CD1c-positive myeloid dendritic cell (primary cell): ENCODE measurements around the gene LTV1.
"Not testable (repeated sequence)": the region's sequence is repeated elsewhere in the genome, so short reads cannot be mapped to it uniquely, and the experiment has no call there.

Experiments
- DNase-seq: peaks from one replicate; pipeline ENCODE4 v3.0.0-alpha.2; 2016; ENCODE audit errors: extremely low spot score

LTV1 gene, protein sequence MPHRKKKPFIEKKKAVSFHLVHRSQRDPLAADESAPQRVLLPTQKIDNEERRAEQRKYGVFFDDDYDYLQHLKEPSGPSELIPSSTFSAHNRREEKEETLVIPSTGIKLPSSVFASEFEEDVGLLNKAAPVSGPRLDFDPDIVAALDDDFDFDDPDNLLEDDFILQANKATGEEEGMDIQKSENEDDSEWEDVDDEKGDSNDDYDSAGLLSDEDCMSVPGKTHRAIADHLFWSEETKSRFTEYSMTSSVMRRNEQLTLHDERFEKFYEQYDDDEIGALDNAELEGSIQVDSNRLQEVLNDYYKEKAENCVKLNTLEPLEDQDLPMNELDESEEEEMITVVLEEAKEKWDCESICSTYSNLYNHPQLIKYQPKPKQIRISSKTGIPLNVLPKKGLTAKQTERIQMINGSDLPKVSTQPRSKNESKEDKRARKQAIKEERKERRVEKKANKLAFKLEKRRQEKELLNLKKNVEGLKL

DNA sequence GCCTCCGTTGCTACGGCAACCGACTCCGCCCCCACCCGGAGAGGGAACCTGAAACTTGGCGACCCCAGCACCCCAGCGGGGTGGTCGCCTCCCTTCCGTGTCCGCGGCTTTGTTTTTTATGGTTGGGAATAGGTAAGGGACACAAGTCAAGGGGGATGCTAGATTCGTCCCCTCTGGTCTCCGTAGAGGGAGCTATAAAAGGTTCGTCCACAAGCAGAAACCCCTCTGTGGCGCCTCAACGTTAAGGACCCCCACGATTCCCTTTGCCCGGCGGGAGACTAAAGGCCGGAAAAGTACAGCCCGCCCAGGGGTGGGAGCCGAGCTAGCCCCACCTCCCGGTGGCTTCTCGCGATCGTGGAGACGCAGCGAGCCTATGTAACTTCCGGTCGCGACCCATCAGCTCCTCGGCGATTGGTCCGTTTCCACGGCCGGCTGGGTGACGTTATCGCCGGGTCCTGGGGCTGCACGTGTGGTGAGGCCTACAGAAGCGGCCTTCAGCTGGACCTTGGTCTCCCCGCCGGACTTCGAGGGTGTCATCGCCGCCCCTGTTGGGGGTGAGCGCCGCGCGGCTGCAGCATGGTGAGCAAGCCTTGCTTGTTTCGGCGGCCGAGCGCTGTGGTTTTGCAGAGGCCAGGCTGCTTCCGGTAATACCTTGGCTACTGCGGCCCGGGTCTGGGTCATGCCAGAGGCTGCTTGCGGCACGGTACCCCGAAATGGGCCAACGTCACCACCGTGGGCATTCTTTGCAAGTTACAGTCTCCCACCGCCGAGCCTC, at the start of gene LTV1:
Gene LTV1 (plus strand): TSS at position 437 of the 775 bp plus-strand sequence. CDS start 140 bp downstream, at position 577.
- peak; percentile 97 for DNase-seq

DNA sequence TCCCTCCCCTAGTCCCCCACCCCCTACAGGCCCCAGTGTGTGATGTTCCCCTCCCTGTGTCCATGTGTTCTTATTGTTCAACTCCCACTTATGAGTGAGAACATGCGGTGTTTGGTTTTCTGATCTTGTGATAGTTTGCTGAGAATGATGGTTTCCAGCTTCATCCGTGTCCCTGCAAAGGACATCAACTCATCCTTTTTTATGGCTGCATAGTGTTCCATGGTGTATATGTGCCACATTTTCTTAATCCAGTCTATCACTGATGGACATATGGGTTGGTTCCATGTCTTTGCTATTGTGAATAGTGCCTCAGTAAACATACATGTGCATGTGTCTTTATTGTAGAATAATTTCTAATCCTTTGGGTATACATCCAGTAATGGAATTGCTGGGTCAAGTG, 46.6 kb upstream of the LTV1 start:
- DNase-seq = not testable (repeated sequence)

DNA sequence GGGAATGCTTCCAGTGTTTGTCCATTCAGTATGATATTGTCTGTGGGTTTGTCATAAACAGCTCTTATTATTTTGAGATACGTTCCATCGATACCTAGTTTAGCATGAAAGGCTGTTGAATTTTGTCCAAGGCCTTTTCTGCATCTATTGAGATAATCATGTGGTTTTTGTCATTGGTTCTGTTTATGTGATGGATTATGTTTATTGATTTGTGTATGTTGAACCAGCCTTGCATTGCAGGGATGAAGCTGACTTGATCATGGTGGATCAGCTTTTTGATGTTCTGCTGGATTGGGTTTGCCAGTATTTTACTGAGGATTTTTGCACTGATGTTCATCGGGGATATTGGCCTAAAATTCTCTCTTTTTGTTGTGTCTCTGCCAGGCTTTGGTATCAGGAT, 44.7 kb upstream of the LTV1 start:
- not testable (repeated sequence) for DNase-seq

DNA sequence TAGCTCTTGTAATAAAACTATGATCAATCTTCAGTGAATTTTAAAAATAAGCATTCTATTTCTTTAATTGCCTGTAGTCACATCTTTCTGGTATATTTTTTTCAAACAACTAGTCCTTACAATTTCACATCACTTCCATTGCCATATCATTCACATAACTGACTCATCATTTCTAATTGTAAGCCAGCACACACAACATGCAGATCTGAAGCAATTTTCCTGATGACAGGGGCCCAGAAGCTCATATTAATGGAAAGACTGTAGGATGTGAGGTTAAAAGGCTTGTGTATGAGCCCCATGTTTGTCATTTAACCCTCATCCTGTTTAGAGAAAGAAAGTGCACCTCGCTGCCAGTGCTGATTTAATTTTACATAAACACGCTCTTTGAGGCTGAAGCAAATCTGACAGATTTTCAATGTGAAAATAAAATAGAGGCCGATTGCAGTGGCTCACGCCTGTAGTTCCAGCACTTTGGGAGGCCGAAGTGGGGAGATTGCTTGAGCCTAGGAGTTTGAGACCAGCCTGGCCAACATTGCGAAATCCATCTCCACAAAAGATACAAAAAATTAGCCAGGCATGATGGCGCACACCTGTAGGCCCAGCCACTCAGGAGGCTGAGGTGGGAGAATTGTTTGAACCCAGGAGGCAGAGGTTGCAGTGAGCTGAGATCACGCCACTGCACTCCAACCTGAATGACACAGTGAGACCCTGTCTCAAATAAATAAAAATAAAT, 40.1 kb upstream of the LTV1 start:
- DNase-seq = no peak

DNA sequence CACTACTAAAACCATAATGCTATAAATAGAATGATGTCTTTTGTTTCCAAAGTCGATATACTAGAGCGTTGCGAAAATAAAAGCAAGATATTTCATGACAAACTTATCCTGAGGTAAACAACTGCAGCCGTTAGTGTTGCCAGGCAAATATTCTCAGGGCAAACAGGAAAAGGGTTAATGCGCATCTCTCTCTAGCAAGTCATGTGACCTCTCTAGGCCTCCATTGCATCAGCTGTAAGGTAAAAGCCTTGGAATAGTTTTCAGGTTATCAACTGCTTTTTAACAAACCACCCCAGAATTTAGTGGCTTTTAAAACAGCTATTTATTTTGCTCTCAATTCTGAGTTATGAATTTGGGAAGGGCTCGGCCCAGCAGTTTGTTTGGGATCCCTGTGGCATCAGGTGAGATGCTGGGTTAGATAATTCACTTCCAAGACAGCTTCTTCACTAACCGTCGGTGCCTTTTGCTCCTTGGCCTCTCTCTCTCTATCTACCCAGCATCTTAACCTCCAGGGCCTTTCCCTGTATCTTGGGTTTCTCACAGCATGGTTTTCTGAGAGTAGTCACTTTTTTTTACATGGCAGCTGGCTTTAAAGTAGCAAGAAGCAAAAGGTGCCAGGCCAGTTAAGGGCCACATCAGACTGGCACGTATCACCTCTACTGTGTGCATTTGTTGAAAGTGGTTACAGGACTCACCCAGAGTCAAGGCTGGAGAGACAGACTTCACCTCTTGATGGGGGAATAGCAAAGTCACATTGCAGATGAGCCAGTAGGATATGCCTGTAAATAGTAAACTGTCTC, 39.2 kb upstream of the LTV1 start:
- no peak for DNase-seq

DNA sequence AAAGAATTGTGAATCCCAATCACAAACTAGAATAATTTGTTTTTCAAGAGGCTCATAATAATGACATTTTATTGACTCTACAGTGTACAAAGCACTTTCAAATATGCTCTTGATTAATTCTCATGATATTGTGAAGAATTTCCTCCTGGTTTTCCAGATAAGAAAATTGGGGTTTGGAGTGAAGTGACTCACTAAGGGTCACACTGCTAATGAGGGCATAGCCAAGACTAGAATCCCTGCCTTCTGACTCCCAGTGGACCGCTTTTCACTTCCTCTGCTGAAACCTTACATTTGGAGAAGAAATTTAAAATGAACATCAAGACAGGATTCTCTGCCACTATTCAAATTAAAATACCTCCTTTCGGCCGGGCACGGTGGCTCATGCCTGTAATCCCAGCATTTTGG, 38.3 kb upstream of the LTV1 start:
- DNase-seq = peak; percentile 42

DNA sequence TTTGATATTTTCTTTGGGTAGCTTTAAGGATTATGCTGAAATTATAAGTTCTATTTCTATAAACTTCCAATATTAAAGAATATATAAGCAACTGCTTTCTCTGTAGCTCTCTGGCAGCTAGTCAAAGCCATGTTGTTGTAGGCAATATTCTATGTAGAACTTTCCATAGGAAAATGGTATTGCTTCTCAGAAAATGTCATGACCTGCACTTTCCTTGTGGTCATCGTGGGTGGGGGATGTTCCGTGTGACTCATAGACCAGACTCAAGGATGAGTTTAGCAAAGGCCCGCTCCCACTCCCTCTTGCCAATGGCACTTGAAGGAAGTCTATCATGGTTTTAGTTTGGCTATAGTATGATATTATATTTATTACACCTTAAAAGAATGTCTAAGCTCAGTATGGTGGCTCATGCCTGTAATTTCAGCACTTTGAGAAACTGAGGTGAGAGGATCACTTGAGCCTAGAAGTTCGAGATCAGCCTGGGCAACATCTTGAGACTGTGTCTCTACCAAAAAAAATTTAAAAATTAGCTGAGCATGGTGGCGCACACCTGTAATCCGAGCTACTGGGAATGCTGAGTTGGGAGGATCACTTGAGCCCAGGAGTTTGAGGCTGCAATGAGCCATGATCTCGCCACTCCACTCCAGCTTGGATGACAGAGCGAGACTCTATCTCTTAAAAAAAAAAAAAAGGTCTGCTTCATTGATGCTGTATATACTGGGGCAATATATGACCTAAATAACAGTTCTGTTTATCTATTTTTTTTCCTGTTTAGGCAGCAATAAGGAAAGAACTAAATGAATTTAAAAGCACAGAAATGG, 36.6 kb upstream of the LTV1 start:
- peak; percentile 92 for DNase-seq

DNA sequence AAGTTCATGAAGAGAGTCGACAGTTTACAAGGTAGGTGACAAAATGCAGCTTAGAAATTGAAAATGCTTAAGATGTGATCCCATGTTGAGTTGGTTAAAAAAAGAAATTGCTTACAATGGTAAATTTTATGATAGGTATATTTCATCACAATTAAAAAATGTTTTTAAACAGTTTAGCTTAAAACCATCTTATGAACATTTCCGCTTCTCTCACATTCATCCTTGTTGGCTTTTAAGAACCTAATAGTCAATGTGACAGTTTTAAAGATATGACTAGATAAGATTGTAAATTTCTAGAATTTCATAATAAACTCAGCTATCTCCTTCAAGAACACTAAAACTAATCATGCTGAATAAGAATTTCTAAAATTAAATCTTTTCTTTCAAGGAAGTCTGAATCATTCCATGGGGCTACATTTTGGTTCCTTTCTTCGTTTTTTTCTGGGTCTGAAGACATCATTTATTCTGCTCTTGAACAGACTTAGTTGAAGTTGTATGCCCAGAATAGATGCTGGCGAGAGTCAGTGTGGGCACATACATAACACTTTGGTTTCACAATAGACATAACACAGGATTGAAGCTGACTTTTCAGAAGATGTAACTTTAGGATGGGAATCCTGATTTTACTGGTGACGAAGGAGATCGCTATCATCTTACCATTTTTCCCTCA, 35.9 kb upstream of the LTV1 start:
- peak; percentile 56 for DNase-seq

DNA sequence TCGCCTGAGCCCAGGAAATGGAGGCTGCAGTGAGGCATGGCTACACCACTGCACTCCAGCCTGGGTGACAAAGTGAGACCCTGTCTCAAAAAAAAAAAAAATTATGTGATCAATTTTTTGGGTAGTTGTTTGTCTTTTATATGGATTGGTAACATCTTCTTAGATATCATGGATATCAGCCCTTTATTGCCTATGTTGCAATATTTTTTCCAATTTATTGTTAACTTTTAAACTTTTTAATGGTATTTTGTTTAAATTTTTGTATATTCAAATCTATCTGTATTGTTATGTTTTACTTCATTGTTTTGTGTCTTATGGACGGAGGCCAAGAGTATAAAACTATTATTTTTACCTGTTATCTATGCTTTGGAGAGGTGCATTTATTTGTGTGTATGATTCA, 32.4 kb upstream of the LTV1 start:
- no peak for DNase-seq

DNA sequence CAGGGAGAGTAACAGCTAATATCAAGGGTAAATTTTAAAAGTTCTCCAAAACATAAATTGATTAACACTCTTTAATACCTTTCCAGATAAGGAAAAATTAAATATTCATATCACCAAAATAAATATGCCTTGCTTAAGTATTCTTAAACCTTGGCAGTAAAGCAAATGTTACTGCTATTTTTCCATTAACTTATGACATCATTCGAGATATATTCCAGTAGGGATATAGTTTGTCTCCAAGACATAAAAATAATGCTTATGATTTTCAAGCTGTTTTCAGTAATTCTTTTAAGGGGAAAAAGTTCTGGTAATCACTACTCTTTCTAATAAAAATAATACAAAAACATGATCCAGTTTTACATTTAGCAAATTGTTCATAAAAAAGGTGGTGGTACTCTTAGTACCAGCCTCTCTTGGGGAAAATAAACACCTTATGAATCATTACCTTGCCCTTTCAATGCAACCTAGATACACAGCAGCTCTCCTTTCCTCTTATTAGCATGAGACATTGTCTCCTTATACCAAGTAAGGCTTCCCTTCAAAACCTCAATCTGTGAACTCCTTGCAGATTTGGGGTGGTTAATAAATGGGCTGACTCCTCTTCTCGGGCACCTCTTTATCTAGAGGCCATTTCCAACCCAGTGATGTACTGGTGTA, 31.5 kb upstream of the LTV1 start:
- DNase-seq = no peak

DNA sequence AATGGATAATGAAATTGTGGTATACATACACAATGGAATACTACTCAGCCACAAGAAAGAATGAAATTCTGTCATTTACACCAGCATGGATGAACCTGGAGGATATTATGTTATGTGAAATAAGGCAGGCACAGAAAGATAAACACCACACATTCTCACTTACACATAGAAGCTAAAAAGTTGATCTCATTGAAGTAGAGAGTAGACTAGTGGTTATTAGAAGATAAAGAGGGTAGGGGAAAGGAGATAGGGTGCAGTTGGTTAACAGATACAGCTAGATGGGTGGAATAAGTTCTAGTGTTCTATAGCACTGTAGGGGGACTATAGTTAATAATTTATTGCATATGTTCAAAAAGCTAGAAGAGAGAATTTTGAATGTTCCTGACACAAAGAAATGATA, 25.5 kb upstream of the LTV1 start:
- DNase-seq = no peak

DNA sequence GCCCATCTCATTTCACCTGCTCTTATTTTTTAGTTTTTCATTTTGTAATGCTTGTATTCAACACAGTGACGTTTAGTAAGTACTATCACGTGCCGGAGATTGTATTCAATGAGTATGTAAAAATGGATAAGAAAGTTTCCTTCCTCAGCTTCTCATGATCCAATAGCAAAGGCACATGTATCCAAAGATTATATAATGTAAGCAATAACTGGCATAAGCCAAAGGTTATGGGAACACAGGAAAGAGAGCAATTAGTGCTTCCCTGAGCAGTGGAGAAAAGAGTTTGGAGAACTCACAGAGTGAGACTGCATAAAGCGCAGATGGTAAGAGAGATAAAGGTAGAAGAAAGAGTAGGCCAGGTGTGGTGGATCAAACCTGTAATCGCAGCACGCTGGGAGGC, 21.8 kb upstream of the LTV1 start:
- DNase-seq = no peak

DNA sequence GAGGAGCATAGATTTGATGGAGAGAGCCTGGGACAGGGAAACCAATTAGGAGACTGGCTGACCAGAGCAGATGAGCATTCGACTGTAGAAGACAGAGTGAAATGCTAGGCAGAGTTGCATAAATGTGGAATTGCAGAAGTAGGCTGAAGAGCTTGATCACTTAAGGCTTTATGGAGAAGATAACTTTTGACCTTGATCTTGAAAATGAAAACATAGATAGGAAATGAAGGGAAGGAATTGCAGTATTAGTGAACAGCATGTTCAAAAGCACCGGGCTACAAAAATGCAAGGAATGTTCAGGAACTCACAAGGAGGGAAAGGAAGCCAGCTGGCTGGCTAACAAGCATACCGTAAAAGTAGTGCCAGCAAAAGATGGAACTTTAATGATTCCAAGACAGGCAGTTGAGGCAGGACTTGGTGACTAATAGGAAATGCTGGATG, 20.5 kb upstream of the LTV1 start:
- DNase-seq = no peak

DNA sequence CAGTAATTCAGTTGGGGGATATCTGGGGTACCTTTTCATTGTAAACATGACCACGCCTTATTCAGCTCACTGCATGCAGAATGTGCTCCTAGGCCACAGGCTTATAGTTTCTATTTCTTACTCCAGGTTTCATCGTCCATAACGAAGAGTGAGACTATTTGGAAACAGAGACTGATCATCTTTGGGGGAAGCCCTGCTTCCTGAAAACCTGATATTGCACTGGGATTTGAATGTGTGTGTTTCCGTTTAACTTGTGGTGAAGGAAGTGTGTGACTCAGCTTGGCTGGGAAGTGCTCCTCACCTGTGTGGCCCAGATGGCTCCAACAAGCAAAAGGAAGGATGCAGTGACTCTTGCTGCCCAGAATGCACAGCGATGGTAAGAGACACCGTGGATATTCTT, 19.6 kb upstream of the LTV1 start:
- DNase-seq = no peak

DNA sequence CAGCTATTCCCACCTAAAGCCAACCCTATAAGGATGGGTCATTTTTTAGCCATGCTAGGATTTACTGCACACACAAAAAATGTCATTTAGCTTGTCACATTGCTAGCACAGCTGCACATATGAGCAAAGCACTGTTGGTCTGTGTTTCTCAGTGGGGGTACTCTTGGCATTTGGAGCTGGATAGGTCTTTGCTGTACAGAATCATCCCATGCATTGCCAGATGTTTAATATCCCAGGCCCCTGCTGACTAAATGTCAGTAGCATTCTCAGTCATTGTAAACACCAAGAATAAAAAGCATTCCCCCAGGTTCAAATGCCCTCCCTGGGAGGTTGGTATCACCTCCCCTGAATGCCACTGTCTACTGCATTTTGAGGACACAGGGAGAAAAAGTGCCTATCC, 14.6 kb upstream of the LTV1 start:
- DNase-seq = no peak

DNA sequence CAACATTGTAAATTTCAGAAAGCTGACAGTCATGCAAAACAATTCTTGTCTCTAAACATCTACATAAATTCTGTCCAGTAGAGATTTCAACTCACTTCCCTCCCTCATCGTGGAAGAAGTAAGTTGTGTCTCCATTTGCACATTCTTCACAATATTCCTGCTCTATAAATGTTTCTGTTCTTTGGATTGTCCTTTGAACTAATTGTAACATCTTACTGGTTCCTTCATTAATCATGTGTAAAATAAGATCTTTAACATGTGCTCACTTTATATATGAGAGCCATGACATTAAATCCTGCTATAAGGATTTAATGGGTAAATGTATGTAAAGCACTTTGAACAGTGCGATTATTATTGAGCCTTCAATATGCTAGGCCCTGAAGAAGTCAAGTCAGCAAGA, 7.0 kb upstream of the LTV1 start:
- DNase-seq = no peak

DNA sequence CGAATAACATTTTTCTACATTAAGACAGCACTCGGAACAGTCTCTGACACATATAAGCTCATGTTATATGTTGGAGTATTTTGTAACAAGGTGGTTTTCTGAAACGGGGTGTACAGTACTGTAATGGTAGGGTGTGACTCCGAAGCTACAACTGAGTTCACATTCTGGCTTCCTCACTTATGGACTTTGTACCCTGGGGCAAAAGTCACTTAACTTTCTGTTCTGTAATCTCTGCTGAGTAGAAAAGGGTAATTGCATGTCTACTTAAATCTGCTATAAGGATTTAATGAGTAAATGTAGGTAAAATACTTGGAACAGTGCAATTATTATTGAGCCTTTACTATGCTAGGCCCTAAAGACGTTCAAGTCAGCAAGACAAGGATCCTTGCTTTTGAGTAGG, 4.7 kb upstream of the LTV1 start:
- DNase-seq = no peak

DNA sequence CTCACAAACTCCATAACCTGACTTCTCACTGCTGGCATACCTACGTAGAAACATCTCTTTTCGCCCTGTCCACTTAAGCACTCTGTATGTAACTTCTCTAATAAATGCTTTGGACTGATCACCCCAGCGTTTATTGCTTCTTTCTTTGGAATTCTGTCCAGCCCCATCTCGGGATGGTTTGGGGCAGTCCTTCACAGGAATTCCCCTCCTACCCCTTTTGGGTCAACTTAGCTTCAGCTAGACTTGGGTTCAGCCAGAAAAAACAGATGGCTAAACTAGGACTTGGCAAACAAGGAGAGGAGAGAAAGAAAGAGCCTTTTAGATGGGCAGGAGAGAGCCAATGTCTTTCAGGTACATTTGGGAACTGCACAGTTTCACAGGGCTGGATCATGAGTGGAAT, 3.9 kb upstream of the LTV1 start:
- DNase-seq = no peak

DNA sequence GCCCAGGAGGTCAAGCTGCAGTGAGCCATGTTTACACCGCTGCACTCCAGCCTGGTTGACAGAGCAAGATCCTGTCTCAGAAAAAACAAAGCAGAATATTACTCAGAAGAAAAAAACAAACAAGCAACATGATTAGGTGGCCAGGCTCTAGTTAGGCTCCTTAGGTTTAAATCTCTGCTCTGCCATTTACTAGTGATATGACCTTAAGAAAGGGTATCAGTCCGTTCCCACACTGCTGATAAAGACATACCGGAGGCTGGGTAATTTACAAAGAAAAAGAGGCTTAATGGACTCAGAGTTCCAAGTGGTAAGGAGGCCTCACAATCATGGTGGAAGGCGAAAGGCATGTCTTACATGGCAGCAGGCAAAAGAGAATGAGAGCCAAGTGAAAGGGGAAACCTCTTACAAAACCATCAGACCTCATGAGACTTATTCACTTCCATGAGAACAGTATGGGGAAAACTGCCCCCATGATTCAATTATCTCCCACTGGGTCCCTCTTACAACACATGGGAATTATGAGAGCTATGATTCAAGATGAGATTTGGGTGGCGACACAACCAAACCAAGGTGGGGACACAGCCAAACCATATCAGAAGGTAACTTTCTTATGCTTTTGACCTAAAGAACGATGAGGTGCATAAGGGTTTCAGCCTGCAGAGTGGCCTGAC, 2.4 kb upstream of the LTV1 start:
- DNase-seq = no peak
